Transverse colon (tissue), 4 donors: Measurements from ENCODE around the gene CCDC15. TPM values are rescaled to one million over a fixed set of nuclear protein-coding genes. Genes with fewer than 3 reads are reported as not detected.
"Not testable (repeated sequence)": the region's sequence is repeated elsewhere in the genome, so short reads cannot be mapped to it uniquely, and the experiment has no call there.

Experiments used
- DNase-seq: peaks from one replicate; pipeline ENCODE4 v3.0.0-alpha.2; 2019
- H3K27ac ChIP-seq, 4 donors: fragments of 200-600 bp; sonication (generic); 2 replicates each; pipeline ENCODE4 v1.5.1; 2016 to 2018; ENCODE audit warnings: inconsistent platforms in 4 of 4
- H3K27me3 ChIP-seq: fragments of 200-600 bp; sonication (generic); 2 replicates; pipeline ENCODE4 v1.5.1; 2017; ENCODE audit warnings: inconsistent platforms
- H3K36me3 ChIP-seq, 4 donors: fragments of 200-600 bp; sonication (generic); 2 replicates each; pipeline ENCODE4 v1.5.1; 2017 to 2019; ENCODE audit warnings: inconsistent platforms in 4 of 4
- H3K4me1 ChIP-seq, 4 donors: fragments of 200-600 bp; sonication (generic); 2 replicates each; pipeline ENCODE4 v1.5.1; 2017 to 2020; ENCODE audit warnings: inconsistent platforms in 4 of 4
- H3K4me3 ChIP-seq, 4 donors: fragments of 200-600 bp; sonication (generic); 1 replicate in 1 of 4; 2 replicates in 3 of 4; pipeline versions ENCODE4 v1.5.1 to v1.6.1; 2017 to 2019; ENCODE audit warnings: inconsistent platforms in 4 of 4
- H3K9me3 ChIP-seq, 2 donors: fragments of 200-600 bp; sonication (generic); 2 replicates each; pipeline ENCODE4 v1.5.1; 2017 to 2019; ENCODE audit warnings: inconsistent platforms in 2 of 2
- CTCF ChIP-seq, 5 experiments: fragments of 200-600 bp in 3 of 5; fragments of 450-650 bp in 2 of 5; sonication (generic) in 3 of 5; IDR thresholded peaks; 1 replicate in 2 of 5; 2 replicates in 3 of 5; pipeline ENCODE4 v1.5.1; 2016 to 2017; ENCODE audit warnings: antibody characterized with exemption in 5 of 5, inconsistent platforms in 3 of 5, mild to moderate bottlenecking in 2 of 5, moderate library complexity in 1 of 5
- EP300 ChIP-seq: sonication (generic); formaldehyde crosslinking; IDR thresholded peaks from one replicate; pipeline ENCODE4 v1.6.1; 2017; ENCODE audit warnings: antibody characterized with exemption, low read depth
- POLR2A ChIP-seq: fragments of 450-650 bp; IDR thresholded peaks from one replicate; pipeline ENCODE4 v1.6.1; 2016; ENCODE audit warnings: antibody characterized with exemption, mild to moderate bottlenecking, moderate library complexity
- POLR2AphosphoS5 ChIP-seq, 3 donors: sonication (generic); formaldehyde crosslinking; IDR thresholded peaks; one replicate each; pipeline ENCODE4 v1.6.1; 2016; ENCODE audit warnings: antibody characterized with exemption in 3 of 3
- WGBS, 2 donors: methylation state at CpG; one replicate each; pipeline ENCODE4 v1.1.5; 2018; ENCODE audit warnings: low coverage in 1 of 2; 5-methylcytosine and 5-hydroxymethylcytosine counted together
- in situ Hi-C, 4 donors: fragments of 200-750 bp; cut with MboI; loops; one replicate each; pipeline versions ENCODE4 v1.15.0 to v1.15.1; 2017; ENCODE audit warnings: low sequenced_read_pairs in 3 of 4, low pct_ligation_motif_present in 1 of 4, low pct_unique_long_range_greater_than_20kb in 1 of 4
- intact Hi-C: fragments of 100-400 bp; cut with DNase I; formaldehyde crosslinking; loops from one replicate; pipeline ENCODE4 v1.15.1; 2023; ENCODE audit warnings: low total_unique reads
- total RNA-seq, 4 donors: library from RNA; depleted of rRNA; stranded (reverse); fragments of >200 nt; gene quantifications; one replicate each; pipeline ENCODE4 v1.1.0, GENCODE V29; 2016

CCDC15 gene
- total RNA-seq, 4 donors from 2014 or later = 0.64 to 0.82 (median 0.75) TPM; not detected in 1

DNA sequence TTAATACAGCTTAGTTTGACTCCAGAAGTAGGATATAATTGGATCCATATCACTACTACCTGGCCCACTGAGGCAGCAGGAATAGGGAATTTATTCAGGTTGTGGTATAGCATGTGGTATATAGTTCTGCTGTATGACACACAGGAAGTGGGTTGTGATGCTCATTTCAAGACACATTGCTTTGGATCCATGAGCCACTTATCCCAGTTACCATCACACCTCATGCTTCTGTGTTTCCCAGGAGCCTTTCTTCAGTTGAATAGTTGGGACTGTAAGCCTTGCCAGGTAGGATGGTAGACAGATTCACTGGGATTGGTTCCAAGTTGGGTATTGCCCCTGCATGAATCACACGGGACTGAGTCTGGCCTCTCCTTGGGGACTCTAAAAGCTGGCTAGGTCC is 99.2 kb downstream of the CCDC15 start:
- no peak overlapping the region for H3K27ac ChIP-seq
- no peaks in the 10 kb centered on the region for H3K36me3 ChIP-seq
- in situ Hi-C loops (no loop called here), intact Hi-C loops (no loop called here)
- WGBS, 2 donors = 100% methylated on average over 1 of the region's 1 CpG; no CpG with 5 or more reads in 1 of the 2 donors
- TF ChIP-seq CTCF (IDR thresholded peaks at IDR 0.05) = no peak
- TF ChIP-seq POLR2AphosphoS5 (IDR thresholded peaks at IDR 0.05) = no peak
- TF ChIP-seq POLR2A = no peak
- TF ChIP-seq EP300 = no peak
- no peaks in the 10 kb centered on the region for H3K4me1 ChIP-seq
- no peaks in the 10 kb centered on the region for H3K9me3 ChIP-seq
- no peak for DNase-seq
- no peaks in the 10 kb centered on the region for H3K27me3 ChIP-seq
- no peak overlapping the region for H3K4me3 ChIP-seq

- no peaks in the 10 kb centered on the region for H3K9me3 ChIP-seq
- H3K27ac ChIP-seq = no peak overlapping the region
- no peaks in the 10 kb centered on the region for H3K4me1 ChIP-seq
- TF ChIP-seq POLR2AphosphoS5 (IDR thresholded peaks at IDR 0.05) = no peak
- TF ChIP-seq POLR2A = no peak
- TF ChIP-seq CTCF (IDR thresholded peaks at IDR 0.05) = no peak
- no peak for TF ChIP-seq EP300
- no peaks in the 10 kb centered on the region for H3K27me3 ChIP-seq
- 61 to 65% methylated on average over 2 of the region's 2 CpGs for WGBS, 2 donors
- DNase-seq = no peak
- intact Hi-C loops = no loop called here
- no peak overlapping the region for H3K4me3 ChIP-seq
- no peaks in the 10 kb centered on the region for H3K36me3 ChIP-seq
- in situ Hi-C loops = no loop called here
Measured at GRCh38 chr11:125055107-125055715, 101.2 kb downstream of the CCDC15 start.

- H3K4me3 ChIP-seq, H3K36me3 ChIP-seq, in situ Hi-C loops, H3K9me3 ChIP-seq, H3K27ac ChIP-seq, DNase-seq, H3K27me3 ChIP-seq, H3K4me1 ChIP-seq, intact Hi-C loops: not testable (repeated sequence)
- 98 to 100% methylated on average over 1 to 2 of the region's 2 CpGs for WGBS, 2 donors
Measured at GRCh38 chr11:125056111-125056510, 102.1 kb downstream of the CCDC15 start.

GRCh38 chr11:125056931-125057692 is 103.1 kb downstream of the CCDC15 start:
- Histone ChIP-seq H3K4me3 (no peak overlapping the region), H3K9me3 (no peaks in the 10 kb centered on the region), H3K27ac (no peak overlapping the region), H3K36me3 (no peaks in the 10 kb centered on the region), H3K27me3 (peaks cover under 1% of the 10 kb centered on the region), H3K4me1 (no peaks in the 10 kb centered on the region)
- WGBS, 2 donors = 54 to 58% methylated on average over 4 to 5 of the region's 5 CpGs
- DNase-seq = no peak
- intact Hi-C loops = no loop called here
- in situ Hi-C loops = no loop called here
- TF ChIP-seq POLR2AphosphoS5 (IDR thresholded peaks at IDR 0.05) = no peak
- no peak for TF ChIP-seq POLR2A
- no peak for TF ChIP-seq CTCF (IDR thresholded peaks at IDR 0.05)
- no peak for TF ChIP-seq EP300

DNA sequence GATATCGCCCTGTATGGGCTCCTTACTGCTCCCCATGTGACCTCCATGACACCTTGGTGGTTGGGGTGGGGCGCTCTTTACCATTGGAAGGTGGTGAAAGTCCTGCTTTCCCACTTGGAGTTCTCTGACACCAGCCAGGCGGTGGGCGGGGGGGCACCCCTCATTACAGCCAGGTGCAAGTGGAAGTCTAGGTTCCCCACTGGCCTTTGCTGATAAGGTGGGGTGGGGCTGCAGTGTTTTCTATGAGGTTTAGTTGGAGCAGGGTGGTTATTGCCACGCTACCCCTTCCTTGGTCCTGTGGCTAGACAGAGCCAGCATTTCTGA is 103.7 kb downstream of the CCDC15 start:
- no peaks in the 10 kb centered on the region for H3K4me1 ChIP-seq
- no peak for TF ChIP-seq POLR2AphosphoS5 (IDR thresholded peaks at IDR 0.05)
- TF ChIP-seq POLR2A = no peak
- TF ChIP-seq CTCF (IDR thresholded peaks at IDR 0.05) = no peak
- TF ChIP-seq EP300 = no peak
- peaks cover 6% of the 10 kb centered on the region for H3K27me3 ChIP-seq
- H3K36me3 ChIP-seq = no peaks in the 10 kb centered on the region
- H3K9me3 ChIP-seq = no peaks in the 10 kb centered on the region
- DNase-seq = no peak
- intact Hi-C loops = no loop called here
- no peak overlapping the region for H3K27ac ChIP-seq
- H3K4me3 ChIP-seq = no peak overlapping the region
- WGBS, 2 donors = 82% methylated on average over 3 of the region's 5 CpGs; no CpG with 5 or more reads in 1 of the 2 donors
- in situ Hi-C loops = no loop called here
